Measurements from ENCODE around the gene ECHS1. TPM values are rescaled to one million over a fixed set of nuclear protein-coding genes. Genes with fewer than 3 reads are reported as not detected.

Gene ECHS1
- total and polyA plus RNA-seq, 7 donors = 83.2 to 151 (median 121) TPM

DNA sequence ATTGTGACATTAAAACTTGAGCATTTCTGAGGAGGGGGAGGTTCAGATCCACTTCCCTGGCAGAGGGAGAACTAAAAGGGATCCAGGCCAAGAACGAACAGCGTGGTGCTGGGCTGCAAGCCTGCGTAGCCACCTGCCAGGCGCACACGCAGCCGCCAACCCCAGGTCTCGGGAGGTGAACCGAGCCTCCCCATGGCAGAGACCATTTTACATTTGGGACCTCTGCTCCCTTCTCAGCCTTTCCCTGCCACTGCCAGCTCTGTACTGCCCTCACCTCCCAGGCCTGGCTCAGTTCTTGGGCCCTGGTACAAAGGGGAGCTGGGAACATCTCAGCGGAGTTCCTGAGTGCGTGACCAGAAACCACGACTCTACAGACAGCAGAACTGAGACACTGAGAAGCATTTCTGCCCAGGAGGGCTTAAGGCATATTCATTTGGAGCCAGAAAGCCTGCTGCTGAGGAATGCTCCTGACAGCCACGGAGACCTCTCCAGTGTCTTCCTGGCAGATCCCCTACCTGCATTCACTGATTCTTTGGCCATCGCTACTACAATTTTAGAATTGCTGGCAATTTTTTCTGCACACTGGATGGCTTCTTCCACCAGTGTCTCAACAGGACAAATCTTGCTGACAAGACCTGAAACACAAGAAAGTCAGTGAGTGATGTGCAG, 7.6 kb downstream of the ECHS1 start:
- no peak for DNase-seq
- 78 to 87% (median 79%) methylated on average over 13 of the region's 13 CpGs for WGBS, 3 donors
- TF ChIP-seq, protein P1, sequence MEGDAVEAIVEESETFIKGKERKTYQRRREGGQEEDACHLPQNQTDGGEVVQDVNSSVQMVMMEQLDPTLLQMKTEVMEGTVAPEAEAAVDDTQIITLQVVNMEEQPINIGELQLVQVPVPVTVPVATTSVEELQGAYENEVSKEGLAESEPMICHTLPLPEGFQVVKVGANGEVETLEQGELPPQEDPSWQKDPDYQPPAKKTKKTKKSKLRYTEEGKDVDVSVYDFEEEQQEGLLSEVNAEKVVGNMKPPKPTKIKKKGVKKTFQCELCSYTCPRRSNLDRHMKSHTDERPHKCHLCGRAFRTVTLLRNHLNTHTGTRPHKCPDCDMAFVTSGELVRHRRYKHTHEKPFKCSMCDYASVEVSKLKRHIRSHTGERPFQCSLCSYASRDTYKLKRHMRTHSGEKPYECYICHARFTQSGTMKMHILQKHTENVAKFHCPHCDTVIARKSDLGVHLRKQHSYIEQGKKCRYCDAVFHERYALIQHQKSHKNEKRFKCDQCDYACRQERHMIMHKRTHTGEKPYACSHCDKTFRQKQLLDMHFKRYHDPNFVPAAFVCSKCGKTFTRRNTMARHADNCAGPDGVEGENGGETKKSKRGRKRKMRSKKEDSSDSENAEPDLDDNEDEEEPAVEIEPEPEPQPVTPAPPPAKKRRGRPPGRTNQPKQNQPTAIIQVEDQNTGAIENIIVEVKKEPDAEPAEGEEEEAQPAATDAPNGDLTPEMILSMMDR (IDR thresholded peaks at IDR 0.05) = no peak
- H3K4me3 ChIP-seq = no peak overlapping the region
- H3K4me1 ChIP-seq = no peaks in the 10 kb centered on the region
- intact Hi-C loops (cut with DNase I) = no loop called here
- H3K36me3 ChIP-seq (ENCODE audit: insufficient read depth in 1 of 2, low read depth in 1 of 2) = peaks cover 4 to 83% of the 10 kb centered on the region in 2 donors
- H3K9me3 ChIP-seq = no peaks in the 10 kb centered on the region
- H3K27ac ChIP-seq = no peak overlapping the region
- H3K27me3 ChIP-seq (ENCODE audit: insufficient read depth in 3 of 3, low read length in 2 of 3) = no peaks in the 10 kb centered on the region
- no peak for ATAC-seq

- no peak for ATAC-seq
- H3K4me3 ChIP-seq = no peak overlapping the region
- TF ChIP-seq, protein P1 (IDR thresholded peaks at IDR 0.05) = no peak
- H3K9me3 ChIP-seq = no peaks in the 10 kb centered on the region
- DNase-seq = no peak
- no peak overlapping the region for H3K27ac ChIP-seq
- no peaks in the 10 kb centered on the region for H3K27me3 ChIP-seq (ENCODE audit: insufficient read depth in 3 of 3, low read length in 2 of 3)
- WGBS, 3 donors = 70 to 71% (median 71%) methylated on average over 29 of the region's 29 CpGs
- intact Hi-C loops (cut with DNase I) = no loop called here
- H3K4me1 ChIP-seq = no peaks in the 10 kb centered on the region
- H3K36me3 ChIP-seq (ENCODE audit: insufficient read depth in 1 of 2, low read depth in 1 of 2) = peaks cover 4 to 75% of the 10 kb centered on the region in 2 donors
Measured at GRCh38 chr10:133364645-133365431, 8.3 kb downstream of the ECHS1 start.

DNA sequence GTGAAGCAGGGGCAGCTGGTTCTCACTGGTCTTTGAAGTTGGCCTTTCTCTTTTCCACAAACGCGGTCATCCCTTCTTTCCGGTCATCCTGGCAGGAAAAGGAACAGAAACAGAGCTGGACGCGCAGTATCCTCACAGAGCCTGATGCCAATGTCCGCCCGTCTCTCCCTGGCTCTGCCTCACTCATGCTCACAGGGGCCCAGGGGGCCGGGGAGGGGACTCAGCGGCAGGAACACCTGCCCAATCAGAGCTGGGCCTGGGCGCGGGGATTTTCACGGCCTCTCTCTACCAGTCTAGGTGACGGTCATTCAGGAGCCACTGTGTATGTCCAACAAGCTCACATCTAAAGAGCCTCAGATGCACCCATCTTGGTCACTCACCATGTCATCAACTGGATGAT, 10.3 kb downstream of the ECHS1 start:
- 83 to 94% (median 87%) methylated on average over 13 of the region's 13 CpGs for WGBS, 3 donors
- intact Hi-C loops (cut with DNase I) = no loop called here
- H3K9me3 ChIP-seq = no peaks in the 10 kb centered on the region
- TF ChIP-seq, protein P1 (IDR thresholded peaks at IDR 0.05) = no peak
- H3K27me3 ChIP-seq (ENCODE audit: insufficient read depth in 3 of 3, low read length in 2 of 3) = no peaks in the 10 kb centered on the region
- H3K4me1 ChIP-seq = no peaks in the 10 kb centered on the region
- ATAC-seq (no peak), DNase-seq (no peak)
- peaks cover 4 to 55% of the 10 kb centered on the region in 2 donors for H3K36me3 ChIP-seq (ENCODE audit: insufficient read depth in 1 of 2, low read depth in 1 of 2)
- H3K27ac ChIP-seq = no peak overlapping the region
- no peak overlapping the region for H3K4me3 ChIP-seq

DNA sequence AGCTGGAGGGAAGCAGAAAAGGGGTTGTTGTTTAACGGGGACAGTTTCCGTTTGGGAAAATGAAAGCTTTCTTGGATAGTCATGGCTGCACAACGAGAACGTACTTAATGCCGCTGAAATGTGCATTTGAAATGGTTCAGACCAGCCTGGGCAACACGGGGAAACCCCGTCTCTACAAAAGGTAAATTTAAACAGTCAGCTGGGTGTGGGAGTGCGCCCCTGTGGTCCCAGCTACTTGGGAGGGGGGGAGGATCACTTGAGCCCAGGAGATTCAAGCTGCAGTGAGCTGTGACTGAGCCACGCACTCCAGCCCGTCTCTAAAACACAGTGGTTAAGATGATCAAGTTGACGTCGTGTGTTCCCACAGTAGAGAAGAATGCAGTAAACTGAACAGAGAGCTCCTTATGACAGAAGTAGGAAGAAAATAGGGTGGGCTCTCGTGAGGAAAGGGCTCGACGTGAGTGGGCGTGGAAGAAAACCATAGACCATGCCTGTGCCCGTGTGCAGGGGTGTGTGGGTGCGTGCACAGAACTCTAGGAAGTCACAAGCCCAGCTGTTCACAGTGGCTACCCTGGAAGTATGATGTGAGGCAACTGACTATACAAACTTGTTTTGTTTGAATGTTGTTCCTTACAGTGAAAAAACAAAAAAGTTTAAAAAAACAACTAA, 11.2 kb downstream of the ECHS1 start:
- no peaks in the 10 kb centered on the region for H3K27me3 ChIP-seq (ENCODE audit: insufficient read depth in 3 of 3, low read length in 2 of 3)
- H3K4me3 ChIP-seq = no peak overlapping the region
- intact Hi-C loops (cut with DNase I) = no loop called here
- no peaks in the 10 kb centered on the region for H3K9me3 ChIP-seq
- H3K4me1 ChIP-seq = no peaks in the 10 kb centered on the region
- DNase-seq (no peak), ATAC-seq (no peak)
- WGBS, 3 donors = 75 to 81% (median 76%) methylated on average over 18 of the region's 18 CpGs
- peaks cover 4 to 52% of the 10 kb centered on the region in 2 donors for H3K36me3 ChIP-seq (ENCODE audit: insufficient read depth in 1 of 2, low read depth in 1 of 2)
- no peak overlapping the region for H3K27ac ChIP-seq
- TF ChIP-seq, protein P1 (IDR thresholded peaks at IDR 0.05) = no peak
